ENCODE measurements around the gene POLDIP2. TPM values are rescaled to one million over a fixed set of nuclear protein-coding genes. Genes with fewer than 3 reads are reported as not detected.

POLDIP2 gene
- total RNA-seq, 2 experiments from 2014 or later = 73.8 to 76.4 TPM

GRCh38 chr17:28397687-28398279, 40.5 kb upstream of the POLDIP2 start:
- ChIA-PET POLR2A (interaction anchor here (0.6 to 1.9 kb wide), 2 partner anchors 13 to 65 kb away, joined by 3 to 6 read pairs; no protein-coding TSS in a partner anchor), CTCF (interaction anchor here (4.6 kb wide), 1 partner anchor 19 kb away, joined by 28 read pairs; no protein-coding TSS in a partner anchor)
- Mint-ChIP-seq H3K9me3 (no peaks in the 10 kb centered on the region), H3K4me3 (no peak overlapping the region), H3K4me1 (ENCODE audit: low read depth) (peaks cover 6% of the 10 kb centered on the region), H3K27ac (no peak overlapping the region), H3K27me3 (no peaks in the 10 kb centered on the region), H3K36me3 (peaks cover 11% of the 10 kb centered on the region)
- DNase-seq = no peak
- intact Hi-C loops (cut with micrococcal nuclease) = no loop called here

- CTCF ChIA-PET = no interaction called here
- Mint-ChIP-seq H3K4me3 (no peak overlapping the region), H3K27me3 (no peaks in the 10 kb centered on the region), H3K4me1 (ENCODE audit: low read depth) (peaks cover 6% of the 10 kb centered on the region), H3K27ac (no peak overlapping the region), H3K9me3 (no peaks in the 10 kb centered on the region), H3K36me3 (peaks cover 14% of the 10 kb centered on the region)
- no peak for DNase-seq
- POLR2A ChIA-PET = interaction anchor here (1.9 kb wide), 1 partner anchor 12 kb away, joined by 6 read pairs; no protein-coding TSS in a partner anchor
- intact Hi-C loops (cut with micrococcal nuclease) = no loop called here
Measured at GRCh38 chr17:28397275-28397674, 39.9 kb upstream of the POLDIP2 start.

GRCh38 chr17:28396635-28397239, 39.4 kb upstream of the POLDIP2 start:
- H3K27ac Mint-ChIP-seq = no peak overlapping the region
- H3K36me3 Mint-ChIP-seq = peaks cover 14% of the 10 kb centered on the region
- intact Hi-C loops (cut with micrococcal nuclease) = no loop called here
- H3K4me1 Mint-ChIP-seq (ENCODE audit: low read depth) = peaks cover under 1% of the 10 kb centered on the region
- DNase-seq = no peak
- no peaks in the 10 kb centered on the region for H3K27me3 Mint-ChIP-seq
- CTCF ChIA-PET = no interaction called here
- POLR2A ChIA-PET = no interaction called here
- H3K4me3 Mint-ChIP-seq = no peak overlapping the region
- no peaks in the 10 kb centered on the region for H3K9me3 Mint-ChIP-seq

GRCh38 chr17:28395968-28396367, 38.6 kb upstream of the POLDIP2 start:
- no peaks in the 10 kb centered on the region for H3K9me3 Mint-ChIP-seq
- H3K4me3 Mint-ChIP-seq = no peak overlapping the region
- ChIA-PET POLR2A (no interaction called here), CTCF (no interaction called here)
- no peaks in the 10 kb centered on the region for H3K27me3 Mint-ChIP-seq
- H3K27ac Mint-ChIP-seq = no peak overlapping the region
- intact Hi-C loops (cut with micrococcal nuclease) = no loop called here
- no peak for DNase-seq
- H3K4me1 Mint-ChIP-seq (ENCODE audit: low read depth) = no peaks in the 10 kb centered on the region
- H3K36me3 Mint-ChIP-seq = peaks cover 20% of the 10 kb centered on the region

GRCh38 chr17:28395426-28395825, 38.1 kb upstream of the POLDIP2 start:
- no peak for DNase-seq
- Mint-ChIP-seq H3K4me1 (ENCODE audit: low read depth) (no peaks in the 10 kb centered on the region), H3K27me3 (no peaks in the 10 kb centered on the region), H3K9me3 (no peaks in the 10 kb centered on the region), H3K27ac (no peak overlapping the region), H3K4me3 (no peak overlapping the region), H3K36me3 (peaks cover 25% of the 10 kb centered on the region)
- intact Hi-C loops (cut with micrococcal nuclease) = no loop called here
- CTCF ChIA-PET = interaction anchor here (2.3 kb wide), 1 partner anchor 21 kb away, joined by 6 read pairs; no protein-coding TSS in a partner anchor
- POLR2A ChIA-PET = no interaction called here

GRCh38 chr17:28394337-28395116, 37.2 kb upstream of the POLDIP2 start:
- intact Hi-C loops (cut with micrococcal nuclease) = no loop called here
- no peaks in the 10 kb centered on the region for H3K4me1 Mint-ChIP-seq (ENCODE audit: low read depth)
- H3K4me3 Mint-ChIP-seq = no peak overlapping the region
- H3K36me3 Mint-ChIP-seq = peaks cover 32% of the 10 kb centered on the region
- no peaks in the 10 kb centered on the region for H3K9me3 Mint-ChIP-seq
- no peak overlapping the region for H3K27ac Mint-ChIP-seq
- DNase-seq = no peak
- ChIA-PET CTCF (interaction anchor here (2.3 kb wide), 1 partner anchor 22 kb away, joined by 6 read pairs; no protein-coding TSS in a partner anchor), POLR2A (no interaction called here)
- no peaks in the 10 kb centered on the region for H3K27me3 Mint-ChIP-seq

GRCh38 chr17:28392491-28392890, 35.2 kb upstream of the POLDIP2 start:
- H3K27me3 Mint-ChIP-seq = no peaks in the 10 kb centered on the region
- peaks cover 2% of the 10 kb centered on the region for H3K4me1 Mint-ChIP-seq (ENCODE audit: low read depth)
- H3K4me3 Mint-ChIP-seq = no peak overlapping the region
- no peaks in the 10 kb centered on the region for H3K9me3 Mint-ChIP-seq
- peaks cover 35% of the 10 kb centered on the region for H3K36me3 Mint-ChIP-seq
- ChIA-PET CTCF (no interaction called here), POLR2A (no interaction called here)
- intact Hi-C loops (cut with micrococcal nuclease) = no loop called here
- no peak for DNase-seq
- no peak overlapping the region for H3K27ac Mint-ChIP-seq

GRCh38 chr17:28391401-28391800, 34.1 kb upstream of the POLDIP2 start:
- Mint-ChIP-seq H3K4me3 (no peak overlapping the region), H3K4me1 (ENCODE audit: low read depth) (peaks cover 2% of the 10 kb centered on the region), H3K27ac (no peak overlapping the region), H3K9me3 (no peaks in the 10 kb centered on the region), H3K36me3 (peaks cover 34% of the 10 kb centered on the region), H3K27me3 (no peaks in the 10 kb centered on the region)
- intact Hi-C loops (cut with micrococcal nuclease) = no loop called here
- POLR2A ChIA-PET = interaction anchor here (0.9 kb wide), 1 partner anchor 15 kb away, joined by 4 read pairs; the partner anchor contains the start of gene SLC46A1
- no peak for DNase-seq
- CTCF ChIA-PET = interaction anchor here (1.2 kb wide), 1 partner anchor 10 kb away, joined by 4 read pairs; no protein-coding TSS in a partner anchor

GRCh38 chr17:28390984-28391383, 33.7 kb upstream of the POLDIP2 start:
- CTCF ChIA-PET = interaction anchor here (1.2 kb wide), 1 partner anchor 10 kb away, joined by 4 read pairs; no protein-coding TSS in a partner anchor
- H3K9me3 Mint-ChIP-seq = no peaks in the 10 kb centered on the region
- no peak overlapping the region for H3K4me3 Mint-ChIP-seq
- H3K36me3 Mint-ChIP-seq = peaks cover 34% of the 10 kb centered on the region
- DNase-seq = no peak
- POLR2A ChIA-PET = interaction anchor here (0.9 kb wide), 1 partner anchor 15 kb away, joined by 4 read pairs; the partner anchor contains the start of gene SLC46A1
- peaks cover 3% of the 10 kb centered on the region for H3K4me1 Mint-ChIP-seq (ENCODE audit: low read depth)
- no peaks in the 10 kb centered on the region for H3K27me3 Mint-ChIP-seq
- intact Hi-C loops (cut with micrococcal nuclease) = no loop called here
- H3K27ac Mint-ChIP-seq = no peak overlapping the region

GRCh38 chr17:28390563-28390962, 33.2 kb upstream of the POLDIP2 start:
- no peak for DNase-seq
- Mint-ChIP-seq H3K27ac (no peak overlapping the region), H3K4me1 (ENCODE audit: low read depth) (peaks cover 6% of the 10 kb centered on the region), H3K27me3 (no peaks in the 10 kb centered on the region), H3K36me3 (peaks cover 34% of the 10 kb centered on the region), H3K4me3 (no peak overlapping the region), H3K9me3 (no peaks in the 10 kb centered on the region)
- ChIA-PET POLR2A (no interaction called here), CTCF (no interaction called here)
- intact Hi-C loops (cut with micrococcal nuclease) = no loop called here

- no peak overlapping the region for H3K27ac Mint-ChIP-seq
- intact Hi-C loops (cut with micrococcal nuclease) = no loop called here
- no peak for DNase-seq
- CTCF ChIA-PET = interaction anchor here (1.6 kb wide), 1 partner anchor 26 kb away, joined by 5 read pairs; no protein-coding TSS in a partner anchor
- peaks cover 10% of the 10 kb centered on the region for H3K4me1 Mint-ChIP-seq (ENCODE audit: low read depth)
- no peaks in the 10 kb centered on the region for H3K9me3 Mint-ChIP-seq
- POLR2A ChIA-PET = no interaction called here
- no peaks in the 10 kb centered on the region for H3K27me3 Mint-ChIP-seq
- no peak overlapping the region for H3K4me3 Mint-ChIP-seq
- H3K36me3 Mint-ChIP-seq = peaks cover 34% of the 10 kb centered on the region
Measured at GRCh38 chr17:28390141-28390540, 32.8 kb upstream of the POLDIP2 start.

GRCh38 chr17:28388106-28388505, 30.8 kb upstream of the POLDIP2 start:
- ChIA-PET POLR2A (no interaction called here), CTCF (no interaction called here)
- Mint-ChIP-seq H3K27me3 (no peaks in the 10 kb centered on the region), H3K36me3 (peaks cover 29% of the 10 kb centered on the region), H3K27ac (no peak overlapping the region), H3K4me3 (no peak overlapping the region), H3K9me3 (no peaks in the 10 kb centered on the region), H3K4me1 (ENCODE audit: low read depth) (peaks cover 20% of the 10 kb centered on the region)
- intact Hi-C loops (cut with micrococcal nuclease) = loop anchor here (10.0 kb wide), 1 partner anchor 157 kb away; no protein-coding TSS in a partner anchor
- no peak for DNase-seq
